ENCODE measurements around the gene CREBBP.

GRCh38 chr16:3769013-3769412 is 111.5 kb downstream of the CREBBP start:
- TF ChIP-seq CTCF (IDR thresholded peaks at IDR 0.05; ENCODE audit: extremely low read depth in 1 of 2, insufficient read depth in 1 of 2, low read depth in 1 of 2, low read length in 2 of 2) (no peak), MAX (IDR thresholded peaks at IDR 0.05; ENCODE audit: insufficient read depth, insufficient read length) (no peak), POLR2AphosphoS5 (IDR thresholded peaks at IDR 0.05; ENCODE audit: insufficient read depth, low read depth, low read length) (no peak), POLR2A (IDR thresholded peaks at IDR 0.05; ENCODE audit: low read depth, low read length) (no peak), EZH2 (IDR thresholded peaks at IDR 0.05; ENCODE audit: borderline replicate concordance, low read depth, low read length, severe bottlenecking) (no peak), MYC (IDR thresholded peaks at IDR 0.05; ENCODE audit: low read depth, low read length) (no peak)

Measured in endothelial cell of umbilical vein (primary cell).